Natural killer cell treated with Interleukin-12 subunit alpha and Interleukin-12 subunit beta and Interleukin-15 and Interleukin-18, amount 100 ng/mL, for 72 hours (primary cell): ENCODE measurements around the gene SH3BGRL2. TPM values are rescaled to one million over a fixed set of nuclear protein-coding genes. Genes with fewer than 3 reads are reported as not detected.
A peak's percentile ranks its signal among the peaks of the same experiment; 100 is the strongest.

ENCODE experiments used
- ATAC-seq, 2 donors: fragments of 150-1000 bp; cut with Tn5 transposase in 1 of 2; sonication (Bioruptor Pico), chemical (Tn5 transposase) in 1 of 2; 2 replicates each; pipeline ENCODE4 v1.10.0; 2021
- DNase-seq: peaks from one replicate; pipeline ENCODE4 v3.0.0; 2022; ENCODE audit warnings: low spot score
- H3K27ac Mint-ChIP-seq, 2 donors: 1 replicate in 1 of 2; 2 replicates in 1 of 2; pipeline ENCODE4 v1.8.0; 2022; ENCODE audit warnings: mixed read lengths in 2 of 2, mild to moderate bottlenecking in 1 of 2, moderate library complexity in 1 of 2
- H3K27me3 Mint-ChIP-seq, 2 donors: 1 replicate in 1 of 2; 2 replicates in 1 of 2; pipeline ENCODE4 v1.8.0; 2022; ENCODE audit warnings: mixed read lengths in 2 of 2
- H3K36me3 Mint-ChIP-seq: one replicate; pipeline ENCODE4 v1.8.0; 2022; ENCODE audit warnings: mixed read lengths
- H3K4me1 Mint-ChIP-seq, 2 donors: 1 replicate in 1 of 2; 2 replicates in 1 of 2; pipeline ENCODE4 v1.8.0; 2022; ENCODE audit warnings: low read depth in 2 of 2, mixed read lengths in 2 of 2, mild to moderate bottlenecking in 1 of 2
- H3K4me3 Mint-ChIP-seq: one replicate; pipeline ENCODE4 v1.8.0; 2022; ENCODE audit warnings: mixed read lengths
- H3K9me3 Mint-ChIP-seq: 2 replicates; pipeline ENCODE4 v1.8.0; 2022; ENCODE audit warnings: mixed read lengths
- total RNA-seq, 2 donors: library from RNA; stranded (reverse); gene quantifications; one replicate each; pipeline ENCODE4 v1.2.3, GENCODE V29; 2022

SH3BGRL2 gene
- total RNA-seq, 2 donors from 2014 or later: not detected

DNA sequence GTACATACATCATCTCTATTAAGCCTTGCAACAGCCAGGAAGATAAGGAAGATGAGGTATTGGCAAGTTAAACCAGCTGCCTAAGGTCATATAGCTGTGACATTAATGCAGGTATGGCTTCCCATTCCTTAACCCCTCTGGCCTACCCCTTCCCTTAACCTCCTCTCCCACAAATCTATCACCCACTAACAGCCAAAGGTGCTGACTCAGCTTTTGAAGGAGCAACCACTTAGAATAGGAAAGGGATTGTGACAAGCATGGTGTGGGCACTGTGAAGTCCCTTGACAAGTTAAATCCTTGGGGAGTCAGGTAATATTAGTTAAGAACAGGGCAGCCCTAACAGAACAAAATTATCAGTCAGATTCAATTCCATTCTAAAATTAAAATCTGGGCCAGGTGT, 5.4 kb upstream of the SH3BGRL2 start:
- ATAC-seq: no peak
- H3K27me3 Mint-ChIP-seq: peaks cover 12 to 14% of the 10 kb centered on the region in 2 donors
- peaks cover 0 to under 1% of the 10 kb centered on the region in 2 donors for H3K4me1 Mint-ChIP-seq
- no peak for DNase-seq
- H3K9me3 Mint-ChIP-seq: no peaks in the 10 kb centered on the region
- H3K27ac Mint-ChIP-seq: no peak overlapping the region
- no peaks in the 10 kb centered on the region for H3K36me3 Mint-ChIP-seq
- H3K4me3 Mint-ChIP-seq: no peak overlapping the region

DNA sequence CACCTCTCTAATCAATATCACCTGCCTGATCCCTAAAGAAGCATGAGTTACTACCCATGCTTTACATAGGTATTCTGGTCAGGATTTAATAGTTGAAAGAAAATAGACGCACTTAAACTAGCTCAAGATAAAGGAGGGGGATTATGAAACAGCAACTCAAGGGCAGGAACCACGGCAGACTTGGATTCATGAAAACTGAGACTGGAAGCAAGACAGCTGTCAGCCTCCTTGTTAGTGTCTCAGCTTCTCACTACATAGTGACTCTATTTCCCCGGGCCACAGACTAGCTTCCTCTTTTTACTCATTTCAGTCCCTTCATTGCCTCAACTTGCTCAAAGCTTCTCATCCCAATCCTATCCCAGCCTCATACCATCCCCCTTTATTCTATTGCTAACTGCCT, 4.3 kb upstream of the SH3BGRL2 start:
- ATAC-seq (no peak), DNase-seq (no peak)
- peaks cover 13 to 17% of the 10 kb centered on the region in 2 donors for H3K27me3 Mint-ChIP-seq
- H3K27ac Mint-ChIP-seq: no peak overlapping the region
- H3K4me3 Mint-ChIP-seq: no peak overlapping the region
- no peaks in the 10 kb centered on the region for H3K36me3 Mint-ChIP-seq
- H3K4me1 Mint-ChIP-seq: peaks cover 0 to 3% of the 10 kb centered on the region in 2 donors
- H3K9me3 Mint-ChIP-seq: no peaks in the 10 kb centered on the region

DNA sequence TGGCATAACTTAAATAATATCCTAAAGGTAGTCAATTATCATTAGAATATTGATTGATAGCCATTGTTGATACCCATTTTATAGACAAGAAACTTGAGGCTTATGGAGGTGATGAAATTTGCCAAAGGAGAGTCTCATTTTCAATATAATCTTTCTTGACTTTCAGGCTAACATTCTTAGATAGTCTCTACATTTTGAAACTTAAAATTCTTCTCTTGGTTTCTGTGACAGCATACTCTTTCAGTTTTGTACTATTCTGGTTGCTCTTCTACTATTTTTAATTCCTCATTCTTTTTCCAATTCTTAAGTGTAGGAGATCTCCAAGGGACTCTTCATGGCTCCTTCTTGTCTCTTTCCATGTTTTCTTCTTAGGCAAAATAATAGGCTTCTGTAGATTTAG, 3.7 kb upstream of the SH3BGRL2 start:
- Mint-ChIP-seq H3K4me3 (no peak overlapping the region), H3K4me1 (peaks cover 0 to 3% of the 10 kb centered on the region in 2 donors), H3K9me3 (no peaks in the 10 kb centered on the region), H3K36me3 (no peaks in the 10 kb centered on the region), H3K27me3 (peaks cover 14 to 20% of the 10 kb centered on the region in 2 donors), H3K27ac (no peak overlapping the region)
- ATAC-seq (no peak), DNase-seq (no peak)

DNA sequence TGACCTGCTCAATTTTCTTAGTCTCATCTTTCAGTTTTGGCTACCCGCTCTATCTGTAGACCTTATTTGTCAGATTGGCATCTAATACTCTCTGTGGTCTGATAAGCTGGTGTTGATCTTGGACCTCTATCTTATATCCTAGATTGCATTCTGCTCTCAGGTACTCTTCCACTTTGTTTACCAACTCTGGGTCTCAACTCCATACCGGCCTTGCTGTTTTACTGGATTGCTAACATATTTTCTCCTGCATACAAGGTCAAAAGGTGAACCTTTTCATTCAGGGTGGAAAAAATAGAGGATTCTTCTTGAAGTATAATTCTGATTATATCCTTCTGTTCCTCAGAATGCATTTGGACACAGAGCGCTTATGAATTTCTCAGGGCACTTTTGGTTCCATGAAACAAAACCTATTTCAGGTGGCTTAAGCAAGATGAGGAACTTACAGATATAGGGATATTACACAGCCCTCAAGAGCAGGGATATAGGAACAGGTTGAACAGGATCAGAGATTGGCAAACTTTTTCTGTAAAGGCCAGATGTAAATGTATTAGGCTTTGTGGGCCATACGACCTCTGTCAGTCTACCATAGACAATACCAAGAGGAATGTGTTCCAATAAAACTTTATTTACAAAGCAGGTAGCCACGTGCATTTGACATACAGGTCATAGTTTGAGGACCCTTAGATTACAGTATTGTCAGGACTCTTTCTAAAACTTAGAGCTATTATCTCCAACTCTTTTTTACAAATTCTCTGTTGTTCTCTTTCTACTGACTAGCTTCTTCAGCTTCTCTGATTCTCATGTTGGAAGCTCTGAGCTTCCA, 2.5 kb upstream of the SH3BGRL2 start:
- DNase-seq (no peak), ATAC-seq (no peak)
- Mint-ChIP-seq H3K4me1 (peaks cover 0 to 3% of the 10 kb centered on the region in 2 donors), H3K4me3 (no peak overlapping the region), H3K27ac (no peak overlapping the region), H3K27me3 (peaks cover 14 to 23% of the 10 kb centered on the region in 2 donors), H3K36me3 (no peaks in the 10 kb centered on the region), H3K9me3 (no peaks in the 10 kb centered on the region)

DNA sequence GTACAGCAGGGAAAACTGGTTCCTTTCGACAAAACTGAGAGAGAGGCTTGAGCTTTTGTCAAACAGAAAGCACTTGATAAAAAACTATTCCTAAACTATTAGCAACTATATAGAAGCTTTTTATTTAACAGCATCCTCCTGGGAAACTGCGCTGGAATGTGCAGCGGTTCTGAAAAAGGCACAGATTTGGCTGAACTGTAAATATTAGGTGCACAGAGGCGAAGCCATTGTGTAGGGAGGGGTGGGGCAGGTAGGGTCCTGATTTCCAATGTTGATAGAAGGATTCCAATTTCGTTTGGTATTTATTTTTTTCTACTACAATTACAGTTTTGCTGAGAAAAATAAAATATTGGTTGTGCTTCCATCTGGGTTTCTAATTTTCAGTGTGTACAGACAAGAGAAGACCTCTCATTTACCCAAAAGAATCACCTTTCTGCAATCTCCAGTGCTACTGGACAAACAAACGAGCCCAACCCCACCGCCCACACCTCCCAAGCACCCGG, 698 bp upstream of the SH3BGRL2 start:
- no peak for DNase-seq
- H3K4me1 Mint-ChIP-seq: peaks cover 0 to 3% of the 10 kb centered on the region in 2 donors
- H3K36me3 Mint-ChIP-seq: no peaks in the 10 kb centered on the region
- no peak for ATAC-seq
- H3K27me3 Mint-ChIP-seq: peaks cover 20 to 37% of the 10 kb centered on the region in 2 donors
- no peak overlapping the region for H3K27ac Mint-ChIP-seq
- no peak overlapping the region for H3K4me3 Mint-ChIP-seq
- H3K9me3 Mint-ChIP-seq: peaks cover 2% of the 10 kb centered on the region

DNA sequence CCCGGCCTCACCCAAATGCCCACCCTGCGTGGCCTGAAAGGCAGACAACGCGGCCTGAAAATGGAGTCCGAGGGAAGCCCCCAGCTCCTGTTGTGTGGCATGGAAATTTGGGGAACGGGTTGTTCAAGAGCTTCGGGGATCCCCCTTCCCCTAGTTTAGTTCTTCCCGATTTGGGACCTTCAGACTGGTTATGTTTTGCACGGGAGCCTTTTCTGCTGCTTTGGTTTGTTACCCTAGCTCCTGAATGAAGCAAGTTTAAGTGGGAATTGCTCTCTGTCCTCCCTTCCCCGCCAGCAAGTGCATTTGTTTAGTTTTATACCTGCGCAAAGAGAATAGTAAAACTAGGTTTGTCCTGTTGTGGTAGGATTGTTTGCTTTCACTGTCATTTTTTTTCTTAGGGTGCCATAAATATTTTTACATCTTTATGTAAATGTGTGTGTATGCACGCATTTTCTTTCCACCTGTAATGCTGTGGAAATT, 604 bp downstream of the SH3BGRL2 start:
- H3K9me3 Mint-ChIP-seq: peaks cover 2% of the 10 kb centered on the region
- no peak overlapping the region for H3K27ac Mint-ChIP-seq
- no peaks in the 10 kb centered on the region for H3K36me3 Mint-ChIP-seq
- peaks cover 24 to 40% of the 10 kb centered on the region in 2 donors for H3K27me3 Mint-ChIP-seq
- ATAC-seq (no peak), DNase-seq (no peak)
- peaks cover 0 to 3% of the 10 kb centered on the region in 2 donors for H3K4me1 Mint-ChIP-seq
- peak overlapping the region; percentile 47 for H3K4me3 Mint-ChIP-seq

DNA sequence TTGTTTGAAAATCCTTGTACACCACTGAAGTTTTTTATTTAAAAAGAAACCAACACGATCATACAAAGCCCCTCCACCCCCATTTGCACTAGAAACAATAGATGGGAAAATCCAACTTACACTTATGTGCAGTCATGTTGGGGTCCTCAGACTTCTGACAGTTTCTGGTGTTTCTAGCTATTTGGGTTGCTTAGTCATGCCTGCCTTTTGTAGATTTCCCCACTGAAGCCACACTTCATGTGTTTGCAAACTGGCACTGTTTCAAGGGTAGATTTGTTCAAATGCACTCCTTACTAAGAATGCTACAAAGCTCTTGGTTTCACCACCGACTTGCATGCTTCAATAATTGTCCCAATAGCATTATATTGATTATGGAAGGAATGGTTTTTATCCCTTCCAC, 1.5 kb downstream of the SH3BGRL2 start:
- Mint-ChIP-seq H3K27ac (no peak overlapping the region), H3K4me3 (no peak overlapping the region), H3K9me3 (peaks cover 2% of the 10 kb centered on the region), H3K36me3 (no peaks in the 10 kb centered on the region), H3K4me1 (peaks cover 0 to 3% of the 10 kb centered on the region in 2 donors), H3K27me3 (peaks cover 23 to 40% of the 10 kb centered on the region in 2 donors)
- ATAC-seq (no peak), DNase-seq (no peak)

DNA sequence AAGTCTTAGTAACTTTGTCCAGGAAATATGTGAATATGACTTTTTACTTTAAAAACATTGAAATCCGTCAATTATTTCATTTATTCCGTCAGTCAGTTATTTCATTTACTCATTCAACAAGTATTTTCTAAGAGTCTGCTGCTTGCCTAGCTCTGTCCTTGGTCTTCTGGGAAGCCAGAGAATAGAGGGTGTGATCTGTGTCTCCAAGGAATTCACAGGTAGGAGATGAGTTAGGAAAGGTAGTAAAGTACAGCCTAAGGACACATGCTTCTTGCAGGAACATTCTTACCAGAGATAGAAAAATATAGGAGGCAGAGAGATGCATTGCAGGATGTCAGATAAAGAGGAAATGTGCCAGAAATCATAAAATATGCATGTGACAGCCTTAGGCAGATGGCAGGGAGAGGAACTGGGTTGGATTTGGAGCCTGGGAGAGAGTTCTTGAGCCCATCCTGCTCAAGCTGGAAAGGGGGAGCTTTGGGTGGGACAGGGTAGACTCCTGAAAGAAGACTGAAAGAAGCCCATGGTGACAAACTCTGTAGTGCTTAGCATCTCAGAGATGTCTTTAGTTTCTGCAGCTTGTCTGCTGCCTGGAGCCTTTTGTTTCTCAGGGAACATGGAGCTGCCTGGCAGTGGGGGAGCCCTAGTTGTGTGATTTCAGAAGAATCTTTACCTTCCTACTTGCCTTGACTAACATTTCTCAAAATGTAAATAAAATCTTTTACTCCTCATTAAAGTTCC, 3.5 kb downstream of the SH3BGRL2 start:
- Mint-ChIP-seq H3K27me3 (peaks cover 18 to 34% of the 10 kb centered on the region in 2 donors), H3K27ac (no peak overlapping the region), H3K9me3 (peaks cover 2% of the 10 kb centered on the region), H3K36me3 (no peaks in the 10 kb centered on the region), H3K4me3 (no peak overlapping the region), H3K4me1 (peaks cover 0 to 3% of the 10 kb centered on the region in 2 donors)
- no peak for DNase-seq
- no peak for ATAC-seq

DNA sequence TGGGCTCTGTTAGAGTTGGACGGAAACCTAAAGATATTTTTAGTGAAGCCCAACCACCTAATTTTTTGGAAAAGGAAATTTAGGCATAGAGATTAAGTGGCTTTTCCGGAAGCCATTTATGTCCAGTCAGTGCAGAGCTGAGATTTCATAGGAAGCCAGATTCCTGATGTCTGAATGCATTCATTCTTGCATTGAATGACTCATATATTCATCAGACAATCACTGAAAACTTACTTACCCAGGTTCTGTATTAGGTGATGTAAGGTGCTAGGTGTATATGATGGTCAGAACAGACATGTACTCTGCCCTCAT, 4.1 kb downstream of the SH3BGRL2 start:
- DNase-seq (no peak), ATAC-seq (no peak)
- Mint-ChIP-seq H3K4me1 (peaks cover 0 to 3% of the 10 kb centered on the region in 2 donors), H3K27me3 (peaks cover 18 to 29% of the 10 kb centered on the region in 2 donors), H3K36me3 (no peaks in the 10 kb centered on the region), H3K27ac (no peak overlapping the region), H3K4me3 (no peak overlapping the region), H3K9me3 (peaks cover 2% of the 10 kb centered on the region)

DNA sequence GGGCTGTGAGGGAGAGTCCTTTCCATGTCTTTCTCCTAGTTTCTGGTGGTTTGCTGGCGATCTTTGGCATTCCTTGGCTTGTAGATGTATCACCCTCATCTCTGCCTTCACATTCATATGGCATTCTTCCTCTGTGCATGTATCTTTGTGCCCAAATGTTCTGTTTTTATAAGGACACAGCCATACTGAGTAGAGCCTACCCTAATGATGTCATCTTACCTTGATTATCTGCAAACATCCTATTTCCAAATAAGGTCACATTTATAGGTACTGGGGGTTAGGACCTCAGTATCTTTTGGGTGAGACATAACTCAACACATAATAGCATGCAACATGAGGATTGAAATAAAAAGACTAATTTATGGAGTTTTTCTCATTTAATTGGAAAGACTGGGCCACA, 5.5 kb downstream of the SH3BGRL2 start:
- Mint-ChIP-seq H3K9me3 (peaks cover 2% of the 10 kb centered on the region), H3K4me3 (no peak overlapping the region), H3K27me3 (peaks cover 13 to 25% of the 10 kb centered on the region in 2 donors), H3K4me1 (no peaks in the 10 kb centered on the region), H3K27ac (no peak overlapping the region), H3K36me3 (no peaks in the 10 kb centered on the region)
- DNase-seq (no peak), ATAC-seq (no peak)

DNA sequence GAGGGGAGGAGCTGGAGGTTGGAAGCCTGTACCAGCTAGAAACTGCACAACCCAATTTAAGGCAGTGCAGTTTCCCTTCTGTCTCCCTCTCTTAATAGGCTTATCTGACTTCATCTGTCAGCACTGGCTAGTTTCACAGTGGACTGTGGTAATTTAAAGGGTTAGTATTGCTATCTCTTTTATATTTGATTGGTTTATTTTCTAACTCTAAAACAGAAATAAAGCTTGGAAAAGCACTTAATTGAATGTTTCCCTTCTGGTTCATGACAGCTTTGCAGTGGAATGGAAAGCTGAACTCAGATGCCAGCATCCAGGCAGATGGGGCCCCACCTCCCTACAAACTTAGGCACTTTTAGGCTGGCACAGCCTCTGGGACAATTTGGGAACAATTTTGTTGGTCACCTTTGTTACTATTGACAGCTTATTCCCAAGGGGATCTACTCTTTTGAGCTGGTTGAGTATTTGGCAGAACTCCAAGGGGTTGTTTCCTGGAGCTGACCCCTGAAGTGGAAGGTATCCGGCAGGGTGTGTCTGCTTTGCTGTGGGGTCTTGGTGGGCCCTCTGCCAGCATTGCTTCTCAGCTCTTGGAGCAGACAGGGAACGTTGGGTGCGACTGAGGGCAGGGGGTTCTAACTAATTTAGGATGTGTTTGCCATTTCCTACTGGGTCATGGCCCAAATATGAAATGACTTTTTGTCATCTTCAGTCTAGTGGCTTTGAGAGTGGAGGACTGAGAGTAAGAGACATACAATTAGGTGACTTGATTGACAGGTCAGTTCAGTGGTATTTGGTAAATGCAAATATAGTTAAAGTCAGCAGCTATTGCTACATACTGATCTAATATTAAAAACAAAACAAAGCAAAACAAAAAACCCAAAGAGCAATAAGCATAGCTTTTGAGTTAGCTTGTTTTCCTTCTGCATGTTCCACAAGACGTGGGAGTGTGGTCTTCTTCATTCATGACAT, 9.3 kb downstream of the SH3BGRL2 start:
- DNase-seq (no peak), ATAC-seq (no peak)
- Mint-ChIP-seq H3K27me3 (peaks cover 3 to 13% of the 10 kb centered on the region in 2 donors), H3K36me3 (no peaks in the 10 kb centered on the region), H3K4me3 (no peak overlapping the region), H3K27ac (no peak overlapping the region), H3K9me3 (peaks cover 4% of the 10 kb centered on the region), H3K4me1 (no peaks in the 10 kb centered on the region)

DNA sequence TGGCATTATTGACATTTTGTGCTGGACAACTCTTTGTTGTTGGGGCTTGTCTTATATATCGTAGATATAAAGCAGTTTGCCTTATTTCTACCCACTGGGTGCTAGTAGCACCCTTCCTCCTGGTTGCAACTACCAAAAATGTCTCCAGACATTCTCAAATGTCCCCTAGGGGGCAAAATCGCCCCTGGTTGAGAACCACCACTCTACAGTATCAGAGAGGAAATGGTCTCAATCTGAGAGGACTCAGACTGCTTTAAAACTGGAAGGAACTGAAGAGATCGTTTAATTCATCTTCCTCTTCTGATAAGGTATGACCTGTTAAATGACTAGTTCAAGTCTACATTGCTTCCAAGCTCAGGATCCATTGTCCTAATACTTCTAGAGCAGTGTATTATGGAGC, 14.9 kb downstream of the SH3BGRL2 start:
- ATAC-seq (no peak), DNase-seq (no peak)
- Mint-ChIP-seq H3K4me1 (no peaks in the 10 kb centered on the region), H3K27ac (no peak overlapping the region), H3K36me3 (no peaks in the 10 kb centered on the region), H3K4me3 (no peak overlapping the region), H3K27me3 (peaks cover 9 to 13% of the 10 kb centered on the region in 2 donors), H3K9me3 (peaks cover 6% of the 10 kb centered on the region)

DNA sequence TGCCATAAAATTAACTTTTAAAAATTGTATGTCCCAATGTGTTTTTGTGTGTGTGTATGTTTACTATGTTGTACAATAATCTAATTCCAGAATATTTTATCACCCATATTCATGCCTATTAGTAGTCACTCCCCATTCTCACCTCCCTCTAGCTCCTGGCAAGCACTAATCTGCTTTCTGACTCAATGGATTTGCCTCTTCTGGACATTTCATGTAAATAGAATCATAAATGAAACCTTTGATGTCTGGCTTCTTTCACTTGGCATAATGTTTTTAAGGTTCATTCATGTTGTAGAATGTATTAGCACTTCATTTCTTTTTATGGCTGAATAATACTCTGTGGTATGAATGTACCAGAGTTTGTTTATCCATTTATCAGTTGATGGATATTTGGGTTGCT, 15.4 kb downstream of the SH3BGRL2 start:
- Mint-ChIP-seq H3K27me3 (peaks cover 9 to 13% of the 10 kb centered on the region in 2 donors), H3K9me3 (peaks cover 6% of the 10 kb centered on the region), H3K4me3 (no peak overlapping the region), H3K4me1 (no peaks in the 10 kb centered on the region), H3K36me3 (no peaks in the 10 kb centered on the region), H3K27ac (no peak overlapping the region)
- no peak for ATAC-seq
- DNase-seq: no peak
